DND-41 (cell line): ENCODE data around the gene TMEM231.
"Not testable (repeated sequence)": the region's sequence is repeated elsewhere in the genome, so short reads cannot be mapped to it uniquely, and the experiment has no call there.

Source experiments
- ATAC-seq: fragments of 200-7000 bp; cut with Tn5 transposase; 3 replicates; pipeline ENCODE4 v1.9.1; 2021; ENCODE audit warnings: low read depth; ENCODE audit not compliant: insufficient read depth
- DNase-seq: peaks from one replicate; pipeline ENCODE4 v3.0.0-alpha.2; 2020
- H2AFZ ChIP-seq: 2 replicates; pipeline ENCODE4 v1.6.0; 2012; ENCODE audit warnings: low read depth, low read length
- H3K27ac ChIP-seq: 2 replicates; pipeline ENCODE4 v1.5.1; 2012; ENCODE audit warnings: low read length, inconsistent platforms
- H3K27me3 ChIP-seq: fragments of 200-600 bp; sonication (generic); 2 replicates; pipeline ENCODE4 v1.6.0; 2012; ENCODE audit warnings: low read length, mild to moderate bottlenecking, inconsistent platforms; ENCODE audit not compliant: insufficient read depth, poor library complexity
- H3K36me3 ChIP-seq: 2 replicates; pipeline ENCODE4 v1.5.1; 2012; ENCODE audit warnings: low read length, inconsistent platforms; ENCODE audit not compliant: insufficient read depth
- H3K4me1 ChIP-seq: 2 replicates; pipeline ENCODE4 v1.5.1; 2012; ENCODE audit warnings: mild to moderate bottlenecking, low read length; ENCODE audit not compliant: insufficient read depth
- H3K4me2 ChIP-seq: 2 replicates; pipeline ENCODE4 v1.6.0; 2012; ENCODE audit warnings: mild to moderate bottlenecking, moderate library complexity, low read length, inconsistent platforms; ENCODE audit not compliant: insufficient read depth
- H3K4me3 ChIP-seq, 2 experiments: fragments of 200-600 bp in 1 of 2; shearing (Covaris generic) in 1 of 2; 2 replicates each; pipeline ENCODE4 v1.5.1; 2012 to 2016; ENCODE audit warnings: inconsistent platforms in 2 of 2, low read length in 2 of 2, mild to moderate bottlenecking in 2 of 2, low read depth in 1 of 2, moderate library complexity in 1 of 2
- H3K79me2 ChIP-seq: 2 replicates; pipeline ENCODE4 v1.6.0; 2012; ENCODE audit warnings: low read length, inconsistent platforms; ENCODE audit not compliant: insufficient read depth
- H3K9ac ChIP-seq: 2 replicates; pipeline ENCODE4 v1.6.0; 2012; ENCODE audit warnings: low read depth, mild to moderate bottlenecking, inconsistent platforms, low read length, moderate library complexity
- H3K9me3 ChIP-seq: 2 replicates; pipeline ENCODE4 v1.5.1; 2012; ENCODE audit warnings: low read length, moderate library complexity, mild to moderate bottlenecking, inconsistent platforms; ENCODE audit not compliant: insufficient read depth, severe bottlenecking
- H4K20me1 ChIP-seq: 2 replicates; pipeline ENCODE4 v1.6.0; 2012; ENCODE audit warnings: low read length; ENCODE audit not compliant: insufficient read depth
- CTCF ChIP-seq: IDR thresholded peaks from 2 replicates; pipeline ENCODE4 v1.5.1; 2012; ENCODE audit warnings: borderline replicate concordance, low read length, moderate library complexity, mild to moderate bottlenecking; ENCODE audit not compliant: poor library complexity, severe bottlenecking; ENCODE audit errors: extremely low read depth
- EZH2 ChIP-seq: IDR thresholded peaks from 3 replicates; pipeline ENCODE4 v1.6.1; 2012; ENCODE audit warnings: borderline replicate concordance, low read depth, mild to moderate bottlenecking, moderate library complexity, low read length, inconsistent platforms; ENCODE audit not compliant: severe bottlenecking

The TMEM231 gene

GRCh38 chr16:75526032-75526790 lies 29.8 kb downstream of the TMEM231 start:
- no peaks in the 10 kb centered on the region for H3K9me3 ChIP-seq
- no peak overlapping the region for H2AFZ ChIP-seq
- no peak overlapping the region for H3K27ac ChIP-seq
- no peak for DNase-seq
- no peak overlapping the region for H3K4me3 ChIP-seq
- no peak for ATAC-seq
- H3K9ac ChIP-seq: no peak overlapping the region
- no peaks in the 10 kb centered on the region for H4K20me1 ChIP-seq
- no peaks in the 10 kb centered on the region for H3K4me1 ChIP-seq
- no peaks in the 10 kb centered on the region for H3K27me3 ChIP-seq
- no peak for TF ChIP-seq CTCF
- TF ChIP-seq EZH2: no peak
- no peak overlapping the region for H3K4me2 ChIP-seq
- no peaks in the 10 kb centered on the region for H3K36me3 ChIP-seq
- no peaks in the 10 kb centered on the region for H3K79me2 ChIP-seq

- H2AFZ ChIP-seq: no peak overlapping the region
- ATAC-seq: no peak
- H3K9me3 ChIP-seq: no peaks in the 10 kb centered on the region
- H3K27ac ChIP-seq: no peak overlapping the region
- no peaks in the 10 kb centered on the region for H4K20me1 ChIP-seq
- no peak for DNase-seq
- no peak overlapping the region for H3K9ac ChIP-seq
- no peaks in the 10 kb centered on the region for H3K27me3 ChIP-seq
- H3K36me3 ChIP-seq: no peaks in the 10 kb centered on the region
- no peak for TF ChIP-seq CTCF
- no peak for TF ChIP-seq EZH2
- no peak overlapping the region for H3K4me2 ChIP-seq
- peaks cover 13% of the 10 kb centered on the region for H3K4me1 ChIP-seq
- no peak overlapping the region for H3K4me3 ChIP-seq
- peaks cover 4% of the 10 kb centered on the region for H3K79me2 ChIP-seq
Measured at GRCh38 chr16:75519175-75519574, 36.9 kb downstream of the TMEM231 start.

GRCh38 chr16:75516189-75516966 lies 39.7 kb downstream of the TMEM231 start:
- H3K4me1 ChIP-seq: peaks cover 13% of the 10 kb centered on the region
- H4K20me1 ChIP-seq, H3K9me3 ChIP-seq, H3K79me2 ChIP-seq, H3K27me3 ChIP-seq, H3K36me3 ChIP-seq: not testable (repeated sequence)
- H2AFZ ChIP-seq: peak overlapping the region; percentile 96
- peak overlapping the region; percentile 73 for H3K27ac ChIP-seq
- H3K4me3 ChIP-seq: peak overlapping the region; percentile 55 to 83
- peak overlapping the region; percentile 90 for H3K9ac ChIP-seq
- DNase-seq (peak; percentile 35), ATAC-seq (peak; percentile 47)
- H3K4me2 ChIP-seq: peak overlapping the region; percentile 77

GRCh38 chr16:75514296-75514695 lies 41.8 kb downstream of the TMEM231 start:
- H4K20me1 ChIP-seq: no peaks in the 10 kb centered on the region
- no peak overlapping the region for H3K27ac ChIP-seq
- peaks cover 13% of the 10 kb centered on the region for H3K4me1 ChIP-seq
- H3K4me2 ChIP-seq: no peak overlapping the region
- DNase-seq (no peak), ATAC-seq (no peak)
- H3K4me3 ChIP-seq: no peak overlapping the region
- no peaks in the 10 kb centered on the region for H3K9me3 ChIP-seq
- H2AFZ ChIP-seq: no peak overlapping the region
- no peak overlapping the region for H3K9ac ChIP-seq
- no peak for TF ChIP-seq CTCF
- no peak for TF ChIP-seq EZH2
- no peaks in the 10 kb centered on the region for H3K27me3 ChIP-seq
- H3K36me3 ChIP-seq: no peaks in the 10 kb centered on the region
- peaks cover 4% of the 10 kb centered on the region for H3K79me2 ChIP-seq
